Activated CD4-positive, alpha-beta T cell treated with anti-CD3 and anti-CD28 coated beads for 1 hour (primary cell): ENCODE results near the gene PIGM.

Source experiments
- DNase-seq: peaks from one replicate; pipeline ENCODE4 v3.0.0-alpha.2; 2020

PIGM gene

GRCh38 chr1:159985473-159985872 lies 46.3 kb downstream of the PIGM start:
- no peak for DNase-seq

GRCh38 chr1:159983681-159984080 lies 48.1 kb downstream of the PIGM start:
- no peak for DNase-seq

GRCh38 chr1:159982280-159982679 lies 49.5 kb downstream of the PIGM start:
- DNase-seq: no peak

- DNase-seq: no peak
Measured at GRCh38 chr1:159981351-159982055, 50.3 kb downstream of the PIGM start.

GRCh38 chr1:159980786-159981185 lies 51.0 kb downstream of the PIGM start:
- DNase-seq: no peak

- DNase-seq: no peak
Measured at GRCh38 chr1:159980076-159980475, 51.7 kb downstream of the PIGM start.

GRCh38 chr1:159979257-159979656 lies 52.5 kb downstream of the PIGM start:
- DNase-seq: no peak

- DNase-seq: no peak
Measured at GRCh38 chr1:159978107-159978398, 53.7 kb downstream of the PIGM start.

- DNase-seq: no peak
Measured at GRCh38 chr1:159977364-159978106, 54.3 kb downstream of the PIGM start.
